ENCODE data around the gene ROCK2. TPM values are rescaled to one million over a fixed set of nuclear protein-coding genes. Genes with fewer than 3 reads are reported as not detected.

Gene ROCK2
- total and polyA plus RNA-seq, 9 donors: 13.2 to 71.9 (median 47.7) TPM

DNA sequence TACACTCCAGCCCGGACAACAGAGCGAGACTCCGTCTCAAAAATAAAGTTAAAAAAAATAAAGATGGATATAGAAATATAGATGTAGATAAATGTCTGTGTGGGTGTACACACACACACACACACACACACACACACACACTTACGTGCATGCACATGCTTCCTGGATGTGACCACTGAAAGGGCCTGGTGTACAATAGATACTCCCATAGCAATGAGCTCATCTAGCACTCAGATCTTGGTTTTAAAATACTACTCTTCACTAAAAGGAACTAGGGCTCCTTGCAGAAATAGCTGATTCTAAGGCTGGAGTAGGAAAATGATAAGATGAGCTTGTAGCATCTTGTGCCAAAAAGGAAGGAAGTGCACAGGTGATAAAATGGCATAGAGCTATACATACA is 39.1 kb downstream of the ROCK2 start:
- H3K4me3 ChIP-seq: no peak overlapping the region
- H3K27me3 ChIP-seq: no peaks in the 10 kb centered on the region
- intact Hi-C loops (cut with DNase I): no loop called here
- 73 to 82% (median 80%) methylated on average over 4 of the region's 4 CpGs for WGBS, 3 donors
- no peak for DNase-seq
- H3K27ac ChIP-seq: no peak overlapping the region
- no peaks in the 10 kb centered on the region for H3K36me3 ChIP-seq
- no peak for TF ChIP-seq EP300 (IDR thresholded peaks at IDR 0.05)
- TF ChIP-seq POLR2A (IDR thresholded peaks at IDR 0.05): no peak
- TF ChIP-seq, protein P1, sequence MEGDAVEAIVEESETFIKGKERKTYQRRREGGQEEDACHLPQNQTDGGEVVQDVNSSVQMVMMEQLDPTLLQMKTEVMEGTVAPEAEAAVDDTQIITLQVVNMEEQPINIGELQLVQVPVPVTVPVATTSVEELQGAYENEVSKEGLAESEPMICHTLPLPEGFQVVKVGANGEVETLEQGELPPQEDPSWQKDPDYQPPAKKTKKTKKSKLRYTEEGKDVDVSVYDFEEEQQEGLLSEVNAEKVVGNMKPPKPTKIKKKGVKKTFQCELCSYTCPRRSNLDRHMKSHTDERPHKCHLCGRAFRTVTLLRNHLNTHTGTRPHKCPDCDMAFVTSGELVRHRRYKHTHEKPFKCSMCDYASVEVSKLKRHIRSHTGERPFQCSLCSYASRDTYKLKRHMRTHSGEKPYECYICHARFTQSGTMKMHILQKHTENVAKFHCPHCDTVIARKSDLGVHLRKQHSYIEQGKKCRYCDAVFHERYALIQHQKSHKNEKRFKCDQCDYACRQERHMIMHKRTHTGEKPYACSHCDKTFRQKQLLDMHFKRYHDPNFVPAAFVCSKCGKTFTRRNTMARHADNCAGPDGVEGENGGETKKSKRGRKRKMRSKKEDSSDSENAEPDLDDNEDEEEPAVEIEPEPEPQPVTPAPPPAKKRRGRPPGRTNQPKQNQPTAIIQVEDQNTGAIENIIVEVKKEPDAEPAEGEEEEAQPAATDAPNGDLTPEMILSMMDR (IDR thresholded peaks at IDR 0.05): no peak
- H3K9me3 ChIP-seq: no peaks in the 10 kb centered on the region
- peaks cover 7% of the 10 kb centered on the region for H3K4me1 ChIP-seq (ENCODE audit: insufficient read depth)

GRCh38 chr2:11304476-11304875 is 40.0 kb downstream of the ROCK2 start:
- DNase-seq: no peak
- WGBS, 3 donors: 88 to 95% (median 90%) methylated on average over 5 of the region's 5 CpGs
- peaks cover 7% of the 10 kb centered on the region for H3K4me1 ChIP-seq (ENCODE audit: insufficient read depth)

GRCh38 chr2:11303290-11304013 is 41.0 kb downstream of the ROCK2 start:
- no peaks in the 10 kb centered on the region for H3K9me3 ChIP-seq
- H3K4me3 ChIP-seq: no peak overlapping the region
- peaks cover 7% of the 10 kb centered on the region for H3K4me1 ChIP-seq (ENCODE audit: insufficient read depth)
- no peak overlapping the region for H3K27ac ChIP-seq
- no peak for DNase-seq
- TF ChIP-seq, protein P1 (IDR thresholded peaks at IDR 0.05): no peak
- TF ChIP-seq POLR2A (IDR thresholded peaks at IDR 0.05) (no peak), EP300 (IDR thresholded peaks at IDR 0.05) (no peak)
- WGBS, 3 donors: 65 to 73% (median 70%) methylated on average over 5 of the region's 5 CpGs
- no peaks in the 10 kb centered on the region for H3K36me3 ChIP-seq
- intact Hi-C loops (cut with DNase I): no loop called here
- H3K27me3 ChIP-seq: no peaks in the 10 kb centered on the region

More at GRCh38 chr2:11304476-11304875, 40.0 kb downstream of the ROCK2 start:
- Histone ChIP-seq H3K27me3 (no peaks in the 10 kb centered on the region), H3K4me3 (no peak overlapping the region), H3K36me3 (no peaks in the 10 kb centered on the region), H3K9me3 (no peaks in the 10 kb centered on the region), H3K27ac (no peak overlapping the region)
- TF ChIP-seq POLR2A (IDR thresholded peaks at IDR 0.05): no peak
- TF ChIP-seq, protein P1 (IDR thresholded peaks at IDR 0.05): no peak
- no peak for TF ChIP-seq EP300 (IDR thresholded peaks at IDR 0.05)
- intact Hi-C loops (cut with DNase I): no loop called here

DNA sequence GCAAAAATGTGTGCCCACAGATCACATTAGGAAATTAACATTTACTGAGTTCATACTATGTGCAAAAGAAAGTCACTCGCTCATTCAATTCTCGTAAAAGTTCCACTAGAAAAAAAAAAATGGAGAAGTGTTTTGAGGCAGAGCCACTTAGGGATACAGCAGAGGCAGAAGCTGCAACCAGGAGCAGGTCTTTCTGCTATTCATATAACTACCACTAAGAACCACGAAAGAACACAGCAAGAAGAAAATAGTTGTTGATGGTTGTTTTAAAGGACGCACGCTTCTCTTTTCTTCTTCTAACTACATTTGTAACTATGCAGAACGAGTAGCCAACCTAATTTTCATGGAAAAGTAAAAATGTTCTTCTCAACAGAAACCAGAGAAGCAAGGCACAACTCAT is 45.0 kb downstream of the ROCK2 start:
- WGBS, 3 donors: 67 to 78% (median 74%) methylated on average over 6 of the region's 6 CpGs
- Histone ChIP-seq H3K36me3 (no peaks in the 10 kb centered on the region), H3K4me3 (no peak overlapping the region), H3K9me3 (no peaks in the 10 kb centered on the region), H3K4me1 (ENCODE audit: insufficient read depth) (peaks cover 8% of the 10 kb centered on the region), H3K27me3 (no peaks in the 10 kb centered on the region), H3K27ac (no peak overlapping the region)
- intact Hi-C loops (cut with DNase I): no loop called here
- TF ChIP-seq, protein P1 (IDR thresholded peaks at IDR 0.05): no peak
- TF ChIP-seq POLR2A (IDR thresholded peaks at IDR 0.05): no peak
- no peak for TF ChIP-seq EP300 (IDR thresholded peaks at IDR 0.05)
- DNase-seq: no peak
